ENCODE results near the gene TMEM14A. TPM values are rescaled to one million over a fixed set of nuclear protein-coding genes. Genes with fewer than 3 reads are reported as not detected.

Gene TMEM14A, protein sequence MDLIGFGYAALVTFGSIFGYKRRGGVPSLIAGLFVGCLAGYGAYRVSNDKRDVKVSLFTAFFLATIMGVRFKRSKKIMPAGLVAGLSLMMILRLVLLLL
- 8.6 and 10.0 TPM in 2 replicates for total RNA-seq (2014; rRNA removed; shearing (Covaris generic))

DNA sequence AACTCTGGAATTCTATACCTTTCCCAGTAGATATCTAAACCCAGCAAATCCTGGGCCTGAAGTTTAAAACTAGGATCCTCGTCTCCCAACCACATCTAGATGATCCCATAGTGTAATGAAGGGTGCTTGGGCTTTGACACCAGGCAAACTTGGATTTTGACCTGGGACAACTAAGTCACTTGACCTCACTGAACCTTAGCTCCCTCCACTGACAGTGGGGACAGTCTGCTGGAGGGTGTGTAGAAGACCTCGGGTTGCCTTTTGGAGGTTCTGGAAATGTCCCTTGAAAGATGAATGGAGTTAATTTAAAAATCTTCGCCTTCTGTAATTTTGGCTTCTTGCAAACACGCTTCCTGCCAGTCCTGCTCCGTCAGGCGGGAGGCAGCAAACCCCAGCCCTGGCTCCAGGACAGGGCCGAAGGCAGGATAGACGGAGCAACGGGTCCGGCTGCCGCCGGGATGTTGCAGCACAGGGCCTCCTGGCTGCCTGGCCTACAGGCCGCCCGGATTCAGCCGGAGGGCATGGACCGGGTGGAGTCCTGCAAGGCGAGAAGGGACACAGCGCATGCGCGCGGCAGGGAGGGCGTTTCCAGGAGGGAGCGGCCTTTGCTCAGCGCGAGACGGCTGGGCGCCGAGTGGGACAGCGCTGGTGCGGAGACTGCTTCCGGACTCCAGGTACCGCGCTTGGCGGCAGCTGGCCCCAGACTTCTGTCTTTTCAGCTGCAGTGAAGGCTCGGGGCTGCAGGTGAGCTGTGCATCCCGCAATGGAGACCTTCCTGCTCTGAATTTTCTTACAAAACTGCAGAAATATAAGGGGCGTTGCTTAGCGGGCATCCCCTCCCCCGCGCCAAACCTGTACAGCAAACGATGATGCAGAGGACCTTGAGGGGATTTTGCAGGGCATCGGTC lies at the start of gene TMEM14A:
TMEM14A (plus strand) TSS at position 612 of the 908 bp plus-strand sequence. CDS start 5,990 bp downstream, outside the sequence.

Small RNAs within 50 kb of the gene (small RNA-seq; reads per million reads assigned to genes)
- gene AL109918.2, result not detected

Other genes starting within 250 kb of the TMEM14A start
- gene TRAM2, start 94.1 kb upstream of the TMEM14A start, total RNA-seq (2014; rRNA removed; shearing (Covaris generic)), result 28.7 and 33.8 TPM in 2 replicates
- gene GSTA2, start 92.4 kb downstream of the TMEM14A start, total RNA-seq (2014; rRNA removed; shearing (Covaris generic)), result not detected in 2 replicates
- gene GSTA1, start 132.7 kb downstream of the TMEM14A start, total RNA-seq (2014; rRNA removed; shearing (Covaris generic)), result not detected in 2 replicates
- not detected in 2 replicates for gene GSTA5, start 169.7 kb downstream of the TMEM14A start, total RNA-seq (2014; rRNA removed; shearing (Covaris generic))
- not detected in 2 replicates for gene GSTA3, start 238.6 kb downstream of the TMEM14A start, total RNA-seq (2014; rRNA removed; shearing (Covaris generic))